Endothelial cell of umbilical vein (primary cell): ENCODE results near the gene ZNF768. TPM values are rescaled to one million over a fixed set of nuclear protein-coding genes. Genes with fewer than 3 reads are reported as not detected.

ENCODE experiments used
- BruUV-seq: library from RNA; stranded (reverse); fragments of 400-500 nt; replicated peaks from 2 replicates; lab custom pipeline; 2021; lab: Mats Ljungman, UMichigan
- CTCF ChIA-PET: fragments of 300-600, 350-600 bp; sonication (Branson Sonifier 250); formaldehyde crosslinking; loops from one replicate; lab custom pipeline; 2021; ENCODE audit warnings: antibody characterized with exemption, inconsistent platforms; lab: Charles Lee
- POLR2A ChIA-PET: fragments of 300-600, 350-600 bp; sonication (Branson Sonifier 250); formaldehyde crosslinking; loops from one replicate; lab custom pipeline; 2021; ENCODE audit warnings: antibody characterized with exemption, inconsistent platforms; lab: Charles Lee
- DNase-seq: peaks from one replicate; pipeline ENCODE4 v3.0.0-alpha.2; 2011; ENCODE audit warnings: low read depth, low spot score
- FAIRE-seq: peaks from 2 replicates; lab custom pipeline; 2011; peaks lifted over from hg19 to GRCh38; lab: Jason Lieb, UNC
- H2AFZ ChIP-seq: 2 replicates; pipeline ENCODE4 v1.6.0; 2012; ENCODE audit warnings: low read depth, low read length, control low read depth, inconsistent platforms
- H3K27ac ChIP-seq: 2 replicates; pipeline ENCODE4 v1.5.1; 2011; ENCODE audit warnings: low read depth, mild to moderate bottlenecking, control low read depth, low read length, moderate library complexity; ENCODE audit not compliant: insufficient read depth
- H3K27me3 ChIP-seq, 2 experiments: 2 replicates each; pipeline versions ENCODE4 v1.6.0 to v1.6.1; 2011; ENCODE audit warnings: low read length in 2 of 2, mixed read lengths in 1 of 2; ENCODE audit not compliant: control insufficient read depth in 2 of 2, insufficient read depth in 2 of 2
- H3K36me3 ChIP-seq, 2 experiments: 2 replicates in 1 of 2; 3 replicates in 1 of 2; pipeline ENCODE4 v1.5.1; 2011; ENCODE audit warnings: low read length in 2 of 2, mild to moderate bottlenecking in 1 of 2, moderate library complexity in 1 of 2; ENCODE audit not compliant: control insufficient read depth in 2 of 2, insufficient read depth in 2 of 2; ENCODE audit errors: extremely low read depth in 1 of 2
- H3K4me1 ChIP-seq: 3 replicates; pipeline ENCODE4 v1.5.1; 2011; ENCODE audit warnings: mild to moderate bottlenecking, low read length; ENCODE audit not compliant: control insufficient read depth, insufficient read depth; ENCODE audit errors: extremely low read depth
- H3K4me2 ChIP-seq: 2 replicates; pipeline ENCODE4 v1.6.1; 2011; ENCODE audit warnings: low read length, control low read depth, mixed read lengths; ENCODE audit not compliant: insufficient read depth
- H3K4me3 ChIP-seq, 3 experiments: fragments of 200-600 bp in 1 of 3; sonication (generic), shearing (Covaris generic) in 1 of 3; replicated peaks in 1 of 3; 2 replicates each; pipeline ENCODE4 v1.5.1; 2011 to 2016; ENCODE audit warnings: control low read depth in 3 of 3, low read length in 3 of 3, mild to moderate bottlenecking in 2 of 3, inconsistent platforms in 1 of 3, low read depth in 1 of 3, moderate library complexity in 1 of 3; ENCODE audit not compliant: insufficient read depth in 1 of 3
- H3K79me2 ChIP-seq: 2 replicates; pipeline ENCODE4 v1.6.0; 2012; ENCODE audit warnings: low read length, inconsistent platforms; ENCODE audit not compliant: control insufficient read depth, insufficient read depth
- H3K9ac ChIP-seq: replicated peaks from 2 replicates; pipeline ENCODE3; 2011; ENCODE audit warnings: low read length, control low read depth; ENCODE audit not compliant: insufficient read depth; ENCODE audit errors: extremely low read depth
- H3K9me1 ChIP-seq: replicated peaks from 3 replicates; pipeline ENCODE4 v1.6.0; 2011; ENCODE audit warnings: mild to moderate bottlenecking, low read length; ENCODE audit not compliant: control insufficient read depth, insufficient read depth; ENCODE audit errors: extremely low read depth
- H3K9me3 ChIP-seq: replicated peaks from 2 replicates; pipeline ENCODE4 v1.5.1; 2012; ENCODE audit warnings: low read length, inconsistent platforms; ENCODE audit not compliant: control insufficient read depth, insufficient read depth
- H4K20me1 ChIP-seq: replicated peaks from 2 replicates; pipeline ENCODE3; 2011; ENCODE audit warnings: mild to moderate bottlenecking, low read length; ENCODE audit not compliant: control insufficient read depth, insufficient read depth; ENCODE audit errors: extremely low read depth
- CTCF ChIP-seq, 2 donors: IDR thresholded peaks; 1 replicate in 1 of 2; 2 replicates in 1 of 2; pipeline ENCODE4 v1.5.1; 2011; ENCODE audit warnings: low read length in 2 of 2, mild to moderate bottlenecking in 2 of 2, moderate library complexity in 2 of 2, control low read depth in 1 of 2, inconsistent platforms in 1 of 2, low read depth in 1 of 2; ENCODE audit not compliant: insufficient read depth in 1 of 2; ENCODE audit errors: extremely low read depth in 1 of 2
- EZH2 ChIP-seq: IDR thresholded peaks from 2 replicates; pipeline ENCODE4 v1.6.1; 2012; ENCODE audit warnings: borderline replicate concordance, low read depth, mild to moderate bottlenecking, moderate library complexity, low read length, inconsistent platforms; ENCODE audit not compliant: severe bottlenecking
- FOS ChIP-seq: IDR thresholded peaks from 2 replicates; pipeline ENCODE4 v1.6.1; 2011; ENCODE audit warnings: mild to moderate bottlenecking, low read length, moderate library complexity, borderline replicate concordance; ENCODE audit not compliant: insufficient read depth
- GATA2 ChIP-seq: IDR thresholded peaks from 2 replicates; pipeline ENCODE4 v1.7.0; 2011; ENCODE audit warnings: low read depth, mild to moderate bottlenecking, moderate library complexity, mixed read lengths, low read length; ENCODE audit not compliant: insufficient read length, insufficient read depth
- JUN ChIP-seq: IDR thresholded peaks from 2 replicates; pipeline ENCODE4 v1.6.1; 2011; ENCODE audit warnings: borderline replicate concordance, low read depth; ENCODE audit not compliant: insufficient read length, insufficient read depth
- MYC ChIP-seq: IDR thresholded peaks from one replicate; pipeline ENCODE4 v1.6.1; 2011; ENCODE audit warnings: mild to moderate bottlenecking, low read depth, low read length
- POLR2A ChIP-seq: IDR thresholded peaks from 2 replicates; pipeline ENCODE4 v1.6.1; 2012; ENCODE audit warnings: low read depth, mild to moderate bottlenecking, control low read depth, low read length
- POLR2AphosphoS5 ChIP-seq: IDR thresholded peaks from 2 replicates; pipeline ENCODE4 v1.6.1; 2012; ENCODE audit warnings: low read depth, mild to moderate bottlenecking, control low read depth, low read length, moderate library complexity; ENCODE audit not compliant: insufficient read depth
- dilution Hi-C: fragments of 300-500 bp; cut with MboI; formaldehyde crosslinking; loops from one replicate; pipeline ENCODE4 v1.15.0; 2019; ENCODE audit warnings: low sequenced_read_pairs; ENCODE audit not compliant: extremely low pct_ligation_motif_present
- intact Hi-C: fragments of 100-400 bp; cut with micrococcal nuclease; formaldehyde crosslinking; loops from one replicate; pipeline ENCODE4 v1.10.0; 2022
- polyA plus RNA-seq, 4 experiments: library from polyadenylated mRNA; depleted of rRNA in 3 of 4; stranded (reverse) in 3 of 4; unstranded in 1 of 4; fragments of >200 nt; gene quantifications; 2 replicates each; pipeline versions ENCODE4 v1.2.1 to v1.2.3, GENCODE V29; 2011 to 2012; ENCODE audit warnings: missing spikeins in 1 of 4
- total RNA-seq: library from RNA; stranded (reverse); gene quantifications from 2 replicates; pipeline ENCODE4 v1.2.3, GENCODE V29; 2021
- TF ChIP-seq, protein P1 (sequence below): IDR thresholded peaks from 2 replicates; pipeline ENCODE4 v1.6.1; 2011; ENCODE audit not compliant: insufficient read depth, insufficient read length

Gene ZNF768
- total and polyA plus RNA-seq, 2 donors (not counting 3 experiments of a cell fraction or from before 2014, with no cell fraction given) = 24.2 to 24.7 TPM

DNA sequence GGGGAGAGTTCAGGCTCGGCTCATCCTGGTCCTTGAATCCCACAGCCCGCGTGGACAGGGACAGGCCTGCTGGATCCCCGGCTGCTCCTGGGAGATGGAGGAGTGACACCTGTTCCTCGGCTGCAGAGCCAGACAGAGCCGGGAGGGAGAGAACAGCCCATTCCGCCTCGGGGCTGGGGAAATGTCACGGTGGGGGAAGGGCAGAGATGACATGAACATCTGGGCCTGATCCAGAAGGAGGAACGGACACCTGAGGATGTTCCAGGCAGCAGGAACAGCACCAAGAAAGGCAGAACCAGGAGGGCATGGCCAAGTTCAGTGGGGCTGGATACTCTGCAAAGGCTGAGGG is 29.7 kb upstream of the ZNF768 start:
- DNase-seq = no peak
- POLR2A ChIA-PET = no interaction called here
- Histone ChIP-seq H3K9ac (no peak overlapping the region), H3K4me1 (peaks cover 12% of the 10 kb centered on the region), H2AFZ (no peak overlapping the region), H3K27me3 (no peaks in the 10 kb centered on the region), H3K79me2 (peaks cover 23% of the 10 kb centered on the region), H3K9me1 (no peaks in the 10 kb centered on the region), H3K27ac (no peak overlapping the region), H3K4me2 (no peak overlapping the region), H3K4me3 (no peak overlapping the region), H3K9me3 (no peaks in the 10 kb centered on the region), H3K36me3 (peaks cover 3 to 9% of the 10 kb centered on the region in 2 experiments), H4K20me1 (no peaks in the 10 kb centered on the region)
- intact Hi-C loops (no loop called here), dilution Hi-C loops (no loop called here)
- no peak for FAIRE-seq
- CTCF ChIA-PET = no interaction called here
- BruUV-seq = no TSS peak
- no peak for TF ChIP-seq MYC
- TF ChIP-seq POLR2AphosphoS5 = no peak
- no peak for TF ChIP-seq EZH2
- TF ChIP-seq, protein P1, sequence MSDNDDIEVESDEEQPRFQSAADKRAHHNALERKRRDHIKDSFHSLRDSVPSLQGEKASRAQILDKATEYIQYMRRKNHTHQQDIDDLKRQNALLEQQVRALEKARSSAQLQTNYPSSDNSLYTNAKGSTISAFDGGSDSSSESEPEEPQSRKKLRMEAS = no peak
- no peak for TF ChIP-seq GATA2
- TF ChIP-seq CTCF (IDR thresholded peaks at IDR 0.05; ENCODE audit: extremely low read depth in 1 of 2, insufficient read depth in 1 of 2, low read depth in 1 of 2, low read length in 2 of 2) = no peak
- no peak for TF ChIP-seq FOS
- TF ChIP-seq JUN = no peak
- TF ChIP-seq POLR2A = no peak
